Stimulated activated CD4-positive, alpha-beta T cell treated with anti-CD3 and anti-CD28 coated beads, TNF-alpha, amount 100 ng/mL, for 1 hour (primary cell): Measurements from ENCODE around the gene PIP4K2B.

Experiments used
- DNase-seq, 3 donors: peaks; one replicate each; pipeline ENCODE4 v3.0.0-alpha.2; 2020; ENCODE audit warnings: low read depth in 3 of 3, low spot score in 1 of 3

Gene PIP4K2B

DNA sequence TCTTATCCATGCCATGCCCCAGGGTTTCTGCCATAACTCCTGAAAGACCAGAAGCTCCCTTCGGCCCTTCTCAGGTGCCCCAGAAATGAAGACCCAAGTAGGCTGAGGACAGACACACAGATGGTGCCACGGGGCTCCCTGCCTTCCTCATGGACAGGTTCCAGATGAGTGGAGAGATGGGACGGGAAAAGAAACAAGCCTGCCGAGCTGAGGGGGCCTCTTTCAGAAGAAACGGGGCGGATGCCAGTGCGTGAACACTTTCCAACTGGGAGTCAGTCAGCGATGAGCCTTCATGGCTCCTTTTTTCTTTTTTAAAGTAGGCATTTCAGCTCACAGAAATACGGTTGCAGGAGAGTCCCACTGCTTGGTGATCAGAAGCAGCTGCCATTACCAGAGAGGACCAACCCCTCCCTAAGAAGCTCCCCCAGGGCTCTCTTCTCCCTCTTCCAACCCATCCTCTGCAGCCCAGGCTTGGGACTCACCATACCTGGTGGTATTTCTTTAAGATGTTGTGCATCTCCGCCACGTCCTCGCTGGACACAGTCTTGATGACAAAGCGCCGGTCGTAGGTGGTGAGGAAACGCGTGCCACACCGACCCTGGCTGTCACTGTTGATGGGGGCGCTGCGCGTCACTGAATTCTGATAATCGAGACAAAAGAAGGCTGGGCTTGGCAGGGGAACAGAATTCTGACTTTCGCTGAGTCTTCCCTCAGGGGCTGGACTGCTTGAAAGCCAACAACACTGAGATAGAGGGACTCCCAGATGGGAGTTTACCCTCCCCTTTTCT is 19.2 kb downstream of the PIP4K2B start:
- no peak for DNase-seq

DNA sequence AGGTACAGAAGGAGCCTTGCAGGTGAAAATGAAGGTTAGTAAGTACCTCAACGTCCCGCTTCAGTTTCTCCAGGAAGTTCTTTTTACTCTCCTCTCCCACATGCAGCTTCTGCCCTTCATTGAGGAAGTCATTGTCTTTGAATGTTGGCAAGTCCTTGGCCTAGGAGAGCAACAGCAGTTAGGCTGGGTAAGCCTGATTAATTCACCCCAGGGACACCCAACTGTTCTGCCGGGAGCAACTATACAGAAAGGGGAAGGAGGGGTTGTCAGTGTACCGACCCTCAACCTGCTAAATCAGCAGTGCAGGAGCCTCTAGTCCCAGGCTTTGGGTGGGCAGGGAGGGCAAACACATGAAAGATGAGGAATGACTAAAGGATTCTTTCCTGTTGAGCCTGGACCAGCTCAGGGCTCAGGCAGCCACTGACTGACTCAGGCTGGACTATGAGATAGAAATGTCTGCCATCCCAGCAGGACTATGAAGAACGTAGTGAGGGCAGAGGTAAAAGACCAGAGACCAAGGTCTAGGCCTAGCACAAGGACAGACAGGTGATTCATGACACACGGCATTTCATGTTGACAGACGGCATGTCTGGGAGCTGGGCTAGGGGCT is 21.6 kb downstream of the PIP4K2B start:
- no peak for DNase-seq

DNA sequence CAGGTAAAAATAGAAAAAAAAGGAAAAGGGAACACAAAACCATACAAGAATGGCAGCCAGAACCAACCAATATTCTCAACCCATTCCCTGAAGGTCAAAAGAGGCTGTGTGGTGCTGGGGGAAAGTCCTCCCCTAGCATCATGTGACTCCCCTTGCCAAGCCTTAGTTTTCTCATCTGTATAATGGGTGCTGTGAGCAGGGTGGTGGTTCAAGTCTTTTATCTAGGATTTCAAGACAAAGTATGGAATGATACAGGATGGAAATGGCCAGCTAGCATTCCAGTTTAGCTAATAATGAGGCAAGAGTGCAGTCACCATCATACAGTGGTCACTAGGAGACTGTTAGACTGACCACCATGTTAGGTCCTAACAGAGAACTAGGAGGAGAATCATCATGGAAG is 26.1 kb downstream of the PIP4K2B start:
- DNase-seq: no peak

DNA sequence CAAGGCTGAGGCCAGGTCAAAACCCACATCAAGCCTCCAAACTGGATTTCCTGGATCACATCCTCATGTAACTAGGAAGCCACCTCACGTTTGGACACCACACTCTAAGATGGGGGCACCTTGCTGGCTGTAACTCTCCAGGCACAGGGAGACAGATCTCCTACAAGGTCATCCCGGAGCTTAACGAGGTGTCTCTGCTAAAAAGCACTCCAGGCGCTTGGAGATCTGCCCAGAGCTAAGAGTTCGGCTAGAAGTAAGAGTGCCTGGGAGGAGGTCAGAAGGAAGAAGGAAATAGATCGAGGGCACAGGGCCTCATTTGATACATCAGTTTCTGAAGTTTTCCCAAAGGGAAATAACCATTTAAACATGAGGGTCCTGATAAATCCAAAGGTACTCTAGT is 30.9 kb downstream of the PIP4K2B start:
- no peak for DNase-seq

DNA sequence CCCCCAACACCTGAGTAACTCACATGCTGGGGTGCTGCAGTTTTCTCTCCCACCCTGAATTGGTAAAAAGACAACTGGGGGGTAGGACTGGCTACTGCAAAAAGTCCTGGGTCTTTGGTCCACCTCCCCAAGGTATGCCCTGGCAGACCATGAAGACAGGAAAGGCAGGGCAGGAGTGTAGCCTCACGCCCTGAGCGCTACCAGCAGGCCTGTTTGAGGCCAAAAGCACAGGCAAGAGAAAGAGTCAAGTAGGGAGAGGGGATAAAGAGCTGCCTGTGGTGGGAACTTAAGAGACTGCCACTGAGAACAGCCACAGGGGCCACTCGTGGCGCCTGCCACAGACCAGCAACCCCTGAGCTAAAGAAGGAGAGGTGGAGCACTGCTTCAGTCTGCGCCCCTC is 33.0 kb downstream of the PIP4K2B start:
- DNase-seq: no peak

DNA sequence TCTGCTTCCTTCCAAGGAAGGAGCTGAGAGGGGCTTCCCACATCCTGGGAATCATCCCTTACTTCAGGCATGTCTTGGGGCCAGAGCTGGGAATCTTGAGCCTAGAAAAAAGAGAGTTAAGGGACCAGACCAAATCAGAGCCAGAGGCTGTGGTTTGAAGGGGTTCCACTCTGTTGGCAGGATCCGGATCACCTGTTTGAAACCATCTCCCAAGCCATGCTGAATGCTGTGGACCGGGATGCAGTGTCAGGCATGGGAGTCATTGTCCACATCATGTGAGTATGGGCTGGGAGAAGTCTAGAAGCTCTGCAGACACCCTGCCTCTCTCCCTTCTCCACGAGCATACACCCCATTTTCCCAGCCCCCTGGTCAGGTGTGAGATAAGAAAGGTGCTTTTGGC is 37.1 kb downstream of the PIP4K2B start:
- no peak for DNase-seq

DNA sequence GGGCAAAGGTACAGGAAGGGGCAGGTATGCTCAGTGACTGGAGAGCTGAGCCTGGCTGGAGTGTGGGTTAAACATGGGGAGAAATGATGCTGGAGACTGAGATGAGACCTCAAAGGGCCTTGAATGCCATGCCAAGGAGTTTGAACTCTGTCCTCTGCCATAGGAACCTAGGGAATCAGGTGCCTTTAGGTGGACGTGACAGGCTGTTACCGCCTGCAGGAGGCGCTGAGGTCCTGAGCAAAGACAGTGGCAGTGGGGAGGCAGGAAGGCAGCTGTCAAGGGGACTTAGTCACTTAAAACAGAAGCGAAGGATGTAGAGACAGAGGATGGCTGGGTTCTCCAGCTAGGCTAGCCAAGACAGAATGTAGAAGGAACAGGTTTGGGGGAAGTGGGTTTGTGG is 37.7 kb downstream of the PIP4K2B start:
- DNase-seq: no peak

DNA sequence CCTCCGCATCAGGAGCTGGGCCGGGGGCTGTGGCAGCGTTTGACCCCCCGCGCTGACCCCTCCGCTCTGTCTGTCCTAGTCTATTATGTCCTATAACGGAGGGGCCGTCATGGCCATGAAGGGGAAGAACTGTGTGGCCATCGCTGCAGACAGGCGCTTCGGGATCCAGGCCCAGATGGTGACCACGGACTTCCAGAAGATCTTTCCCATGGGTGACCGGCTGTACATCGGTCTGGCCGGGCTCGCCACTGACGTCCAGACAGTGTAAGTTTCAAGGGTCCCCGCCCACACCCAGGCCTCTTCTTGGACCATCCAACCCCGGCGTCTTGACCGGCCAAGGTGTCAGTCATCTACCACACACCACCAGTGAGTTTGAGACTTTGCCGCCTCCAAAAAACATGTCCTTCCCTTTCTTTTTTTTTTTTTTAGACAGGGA is 46.3 kb downstream of the PIP4K2B start:
- no peak for DNase-seq

DNA sequence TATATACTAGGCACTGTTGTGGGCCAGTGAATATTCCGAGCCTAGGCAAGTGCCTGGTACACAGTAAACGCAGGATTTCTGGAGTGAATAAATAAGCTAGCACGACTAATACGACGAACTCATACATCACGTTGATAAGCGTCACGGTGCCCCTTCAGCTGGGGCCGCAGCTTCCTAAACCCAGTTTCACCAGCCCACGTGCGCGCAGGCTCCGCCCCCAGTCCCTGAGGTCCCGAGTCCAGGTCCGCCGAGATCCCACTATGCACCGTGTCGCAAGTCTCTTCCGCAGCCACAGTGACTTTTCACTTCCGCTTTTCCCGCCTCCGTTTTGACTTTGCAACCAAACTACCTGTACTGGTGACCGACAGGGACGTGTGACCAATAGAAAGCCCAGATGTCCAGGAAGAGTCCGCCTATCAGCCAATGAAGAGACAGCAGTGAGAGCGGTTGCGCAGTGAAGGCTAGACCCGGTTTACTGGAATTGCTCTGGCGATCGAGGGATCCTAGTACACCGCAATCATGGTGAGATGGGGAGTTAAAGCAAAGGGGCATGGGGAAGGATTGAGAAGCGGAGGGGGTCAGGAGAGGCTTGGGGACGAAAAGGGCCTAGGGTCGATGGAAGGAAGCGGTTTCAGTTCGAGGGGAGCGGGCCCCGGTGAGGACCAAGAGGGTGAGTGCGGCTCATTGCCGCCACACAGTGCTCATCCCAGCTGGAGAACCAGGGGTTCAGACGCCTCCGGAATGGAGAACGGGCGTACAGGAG is 46.9 kb downstream of the PIP4K2B start, which contains the start of gene PSMB3:
Gene PSMB3 (plus strand): TSS at position 434 of the 763 bp plus-strand sequence. CDS start 86 bp downstream, at position 520.
- peak; percentile 90 to 91 (median 91) for DNase-seq

DNA sequence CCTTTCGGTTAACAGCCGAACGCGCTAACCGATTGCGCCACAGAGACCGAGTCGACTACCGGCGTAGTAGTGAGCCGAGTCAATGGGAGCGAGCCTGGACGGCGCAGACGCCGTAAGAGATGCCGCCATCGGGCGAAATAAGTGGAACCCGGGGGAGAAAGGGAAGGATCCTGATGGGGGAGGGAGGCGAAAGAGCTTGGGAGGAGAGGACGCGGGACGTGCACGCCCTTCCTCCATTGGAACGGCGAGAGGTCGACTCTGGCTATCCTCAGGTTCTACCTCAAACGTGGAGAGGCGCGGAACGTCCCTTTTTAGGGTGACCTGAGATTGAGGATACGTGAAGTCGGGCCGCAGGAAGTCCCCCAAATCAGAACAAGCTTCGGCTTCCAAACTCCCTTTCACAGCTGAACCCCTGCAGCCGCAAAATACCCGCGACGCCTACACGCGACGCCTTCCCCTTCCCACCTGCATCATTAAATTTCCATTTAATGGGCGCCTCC is 47.5 kb downstream of the PIP4K2B start:
- DNase-seq: peak; percentile 47 to 91 (median 78)

DNA sequence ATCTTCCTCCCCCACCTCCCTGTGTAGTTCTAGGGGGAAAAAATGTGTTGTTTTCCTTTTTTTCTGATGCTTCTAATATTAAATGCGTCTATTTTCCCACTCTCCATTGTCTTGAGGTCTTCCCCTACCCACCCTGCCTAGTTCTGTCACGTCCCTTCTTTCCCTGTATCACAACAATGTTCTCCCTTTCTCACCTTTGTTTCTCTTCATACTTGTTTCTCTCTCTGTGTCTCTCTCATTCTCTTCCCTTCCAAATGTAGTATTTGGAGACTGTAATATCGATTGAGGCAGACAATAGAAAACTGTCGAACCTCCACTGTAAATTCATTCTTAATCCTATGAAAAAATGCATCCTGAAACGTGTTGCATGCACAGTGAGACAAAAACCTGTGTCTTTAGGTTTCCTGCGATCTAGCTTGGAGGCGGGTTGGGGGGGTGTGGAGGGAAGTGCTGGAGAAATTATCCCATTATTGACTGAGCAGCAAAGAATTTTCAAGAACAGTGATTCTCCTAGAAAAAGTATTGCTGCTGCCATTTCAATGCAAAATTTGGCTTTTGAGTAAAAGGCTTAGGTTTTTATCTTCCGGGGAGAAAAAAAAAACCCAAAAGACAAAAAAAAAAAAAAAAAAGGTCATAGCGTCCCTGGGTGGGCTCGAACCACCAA is 48.1 kb downstream of the PIP4K2B start:
- DNase-seq: no peak

DNA sequence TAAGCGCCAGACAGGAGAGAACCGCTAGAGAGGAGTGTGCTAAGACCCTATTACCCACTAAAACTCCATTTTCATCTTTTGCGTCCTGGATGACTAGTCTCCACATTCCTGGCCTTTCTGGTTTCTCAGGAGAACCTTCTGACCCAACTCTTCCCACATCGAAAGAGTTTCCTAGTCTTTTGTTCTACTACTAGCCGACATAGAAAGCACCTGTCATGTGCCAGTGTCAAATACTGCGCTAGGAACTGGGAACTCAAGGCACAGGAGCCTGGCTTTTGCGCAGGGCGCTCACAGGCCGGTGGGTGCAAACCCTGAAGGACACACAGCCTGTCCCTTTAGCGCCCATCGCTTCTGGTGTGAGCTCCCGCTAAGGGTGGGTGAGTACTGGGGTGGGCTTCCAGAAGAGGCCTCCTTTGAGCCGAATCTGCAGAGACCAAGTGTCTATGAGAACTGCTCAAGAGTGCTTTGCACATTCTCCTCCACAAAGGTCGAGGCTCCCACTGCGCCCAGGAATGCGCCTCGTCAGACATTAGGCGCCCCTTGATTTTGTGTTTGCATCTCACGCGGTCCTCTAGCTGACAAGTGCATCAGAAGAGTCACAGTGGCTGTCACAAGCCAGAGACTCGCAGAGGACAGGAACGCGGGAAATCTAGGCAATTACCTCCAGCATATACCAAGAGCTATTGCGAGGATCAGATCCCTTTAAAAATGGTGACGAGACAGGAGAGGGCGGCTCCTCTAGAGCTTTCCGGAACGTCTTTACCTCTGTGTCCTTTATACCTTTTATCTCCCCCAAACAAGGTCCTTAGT is 48.8 kb downstream of the PIP4K2B start:
- DNase-seq: no peak

DNA sequence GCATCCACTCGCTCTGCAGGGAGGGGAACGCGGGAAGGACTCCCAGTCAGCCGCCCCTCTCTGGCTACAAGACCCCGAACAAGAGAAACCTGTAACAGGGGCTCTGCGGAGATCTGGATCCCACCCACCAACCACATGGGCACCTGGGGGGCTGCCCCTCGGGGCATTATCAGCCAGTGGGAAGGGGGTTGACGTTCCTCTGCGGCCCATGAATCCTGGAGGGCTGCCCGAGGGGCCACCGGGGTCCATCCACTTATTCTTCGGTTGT is 49.4 kb downstream of the PIP4K2B start:
- DNase-seq: no peak

DNA sequence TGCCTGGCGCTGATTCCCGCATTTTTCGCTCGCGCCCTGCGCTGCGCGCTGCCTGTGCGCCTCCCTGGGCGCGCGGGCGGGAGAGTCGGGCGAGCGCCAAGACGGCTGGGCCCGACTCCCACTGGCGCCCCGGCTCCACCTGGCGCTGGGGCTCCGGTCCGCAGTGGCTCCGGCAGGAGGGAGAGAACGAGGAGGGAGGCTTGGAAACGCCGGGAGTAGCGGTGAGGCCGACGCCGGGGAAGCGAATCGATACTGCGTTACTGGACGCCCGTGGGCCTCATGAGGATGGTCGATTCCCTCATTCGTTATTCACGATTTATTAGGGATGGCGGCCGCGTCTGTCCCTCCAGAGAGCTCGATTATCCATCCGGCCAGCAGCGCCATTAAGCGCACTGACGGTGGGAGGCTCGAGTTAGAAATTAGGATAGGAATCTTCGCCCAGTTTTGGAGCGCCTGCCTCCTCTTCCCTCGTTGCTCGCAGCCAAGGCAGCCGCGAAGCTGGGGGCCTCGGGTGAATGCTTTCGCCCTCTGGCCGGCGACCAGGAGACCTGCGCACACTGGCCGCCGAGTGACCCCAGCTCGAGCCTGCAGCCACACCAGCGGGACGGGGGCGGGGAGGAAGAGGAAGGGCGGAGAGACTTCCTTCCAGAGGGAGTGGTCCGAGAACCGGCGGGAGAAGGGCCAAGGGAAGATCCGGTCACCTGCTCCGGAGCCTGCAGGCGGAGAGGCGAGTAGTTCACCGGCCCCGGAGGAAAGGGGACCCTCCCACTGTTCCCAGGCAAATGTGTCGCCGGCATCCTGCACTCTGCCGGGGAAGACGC is 49.9 kb downstream of the PIP4K2B start:
- DNase-seq: no peak

DNA sequence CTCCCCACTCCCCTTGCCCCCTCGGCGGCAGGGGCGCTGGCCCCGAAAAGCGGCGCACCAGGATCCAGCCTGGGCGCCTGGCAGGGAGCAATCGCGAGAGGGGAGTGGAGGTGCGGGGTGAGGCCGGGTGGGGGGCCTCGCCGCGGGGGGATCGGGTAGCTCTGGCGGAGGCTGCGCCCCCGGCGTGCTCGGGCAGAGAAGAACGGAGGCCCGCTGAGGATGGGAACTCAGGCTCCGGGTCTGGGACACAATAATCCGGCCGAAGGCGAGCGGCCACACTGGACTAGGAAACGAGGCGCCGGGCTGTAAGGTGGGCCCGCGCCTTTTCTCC is 50.5 kb downstream of the PIP4K2B start:
- no peak for DNase-seq

DNA sequence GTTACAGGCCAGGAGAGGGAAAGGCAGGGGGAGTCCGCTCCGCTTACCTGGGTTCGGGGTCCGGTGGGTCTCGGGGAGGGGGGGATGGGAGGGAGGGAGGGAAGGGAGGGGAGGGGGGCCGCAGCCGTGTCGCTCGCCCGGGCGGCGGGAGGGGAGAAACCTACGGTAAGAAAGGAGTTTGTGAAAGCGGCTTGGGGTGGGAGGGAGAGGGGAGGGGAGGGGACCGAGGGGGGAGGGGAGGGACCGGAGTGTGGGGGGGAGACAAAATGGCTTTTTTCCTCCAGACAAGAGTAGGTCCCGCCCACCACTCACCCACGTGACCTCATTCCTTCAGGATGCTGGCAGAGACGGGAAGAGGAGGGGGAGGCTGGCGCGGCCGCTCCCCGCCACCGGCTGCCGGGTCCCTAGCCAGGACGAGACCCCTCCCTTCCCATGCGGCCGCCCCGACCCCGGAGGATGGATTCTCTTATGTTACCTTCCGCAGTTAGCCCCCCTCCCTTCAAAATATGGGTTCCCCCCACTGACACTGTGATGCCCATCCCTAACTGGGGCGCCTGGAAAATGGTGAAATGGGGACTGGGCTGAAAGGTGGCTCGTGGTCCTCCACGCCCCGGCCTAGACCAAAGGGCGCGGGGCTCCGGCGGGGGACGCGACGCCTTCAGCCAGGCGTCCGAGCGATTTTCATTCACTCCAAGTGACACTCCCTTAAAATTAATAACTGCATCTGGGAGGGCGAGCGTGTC is 51.0 kb downstream of the PIP4K2B start, which contains the start of gene PCGF2:
Gene PCGF2 (minus strand): TSS at position 188 of the 743 bp plus-strand sequence. CDS start 7,934 bp downstream, outside the sequence.
- no peak for DNase-seq

DNA sequence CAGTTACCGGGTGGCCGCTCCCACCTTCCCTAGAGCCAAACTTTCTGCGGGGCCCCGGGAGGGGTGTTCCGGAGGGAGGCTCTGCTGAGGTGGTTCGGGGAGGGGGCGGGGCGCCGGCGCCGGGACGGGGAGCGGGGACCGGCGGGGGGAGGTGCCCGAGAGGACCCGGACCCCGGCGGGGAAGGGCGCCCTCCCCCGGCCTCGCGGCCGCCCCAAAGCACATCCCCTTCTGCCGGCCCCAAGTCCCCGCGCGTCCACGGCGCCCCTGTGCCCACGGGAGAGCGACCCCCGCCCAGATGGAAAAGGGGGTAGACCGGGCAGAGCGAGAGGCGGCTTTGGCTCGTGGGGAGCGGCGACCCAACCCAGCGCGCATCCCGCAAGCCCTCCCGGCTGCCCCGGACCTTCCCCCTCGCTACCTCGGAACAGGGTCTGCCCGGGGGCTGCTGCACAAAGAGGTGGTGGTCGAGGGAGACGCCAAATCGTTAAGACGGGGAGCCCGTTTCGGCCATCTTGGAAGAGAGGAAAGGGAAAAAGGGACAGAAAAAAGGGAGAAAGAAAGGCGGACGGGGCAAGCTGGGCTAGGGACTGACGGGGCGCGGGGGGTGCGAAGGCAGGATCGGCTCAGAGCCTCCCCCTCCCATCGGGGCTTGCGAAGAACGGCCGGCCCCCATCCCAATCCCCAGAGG is 51.8 kb downstream of the PIP4K2B start:
- no peak for DNase-seq

DNA sequence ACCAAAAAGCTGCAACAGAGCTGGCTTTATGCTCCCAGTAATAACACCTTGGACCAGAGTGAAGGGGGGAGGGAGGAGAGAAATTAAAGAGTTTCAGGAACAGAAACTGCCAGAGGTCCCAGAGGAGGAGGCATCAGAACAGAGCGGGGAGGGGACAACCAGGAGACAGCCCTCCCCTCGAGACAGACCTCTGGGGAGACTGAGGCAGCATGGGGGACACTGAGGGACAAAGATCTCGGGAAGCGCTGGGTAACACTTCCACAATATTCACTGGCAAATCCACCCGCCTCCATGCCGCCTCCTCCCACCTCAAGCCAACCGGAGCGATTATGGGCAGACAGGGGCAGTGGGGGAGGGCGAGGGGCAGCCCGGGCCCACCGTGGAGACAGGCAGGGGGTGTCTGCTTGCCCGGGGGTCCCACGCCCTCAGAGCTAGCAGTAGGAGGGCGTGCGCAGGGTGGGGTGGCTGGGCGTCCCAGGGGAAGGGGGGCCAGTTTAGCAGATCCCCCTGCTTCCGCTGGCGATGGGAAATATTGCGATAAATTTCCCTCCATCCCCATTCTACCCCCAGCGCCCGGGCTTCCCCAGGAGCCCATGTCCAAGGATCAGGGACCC is 52.4 kb downstream of the PIP4K2B start:
- DNase-seq: no peak
